Endothelial cell of coronary artery (primary cell): Measurements from ENCODE around the gene BDKRB1. TPM values are rescaled to one million over a fixed set of nuclear protein-coding genes. Genes with fewer than 3 reads are reported as not detected.

Experiments used
- total RNA-seq: library from RNA; depleted of rRNA; stranded (reverse); fragments of >200 nt; gene quantifications from 2 replicates; pipeline ENCODE4 v1.2.3, GENCODE V29; 2014

Gene BDKRB1
- not detected in 2 replicates for total RNA-seq

DNA sequence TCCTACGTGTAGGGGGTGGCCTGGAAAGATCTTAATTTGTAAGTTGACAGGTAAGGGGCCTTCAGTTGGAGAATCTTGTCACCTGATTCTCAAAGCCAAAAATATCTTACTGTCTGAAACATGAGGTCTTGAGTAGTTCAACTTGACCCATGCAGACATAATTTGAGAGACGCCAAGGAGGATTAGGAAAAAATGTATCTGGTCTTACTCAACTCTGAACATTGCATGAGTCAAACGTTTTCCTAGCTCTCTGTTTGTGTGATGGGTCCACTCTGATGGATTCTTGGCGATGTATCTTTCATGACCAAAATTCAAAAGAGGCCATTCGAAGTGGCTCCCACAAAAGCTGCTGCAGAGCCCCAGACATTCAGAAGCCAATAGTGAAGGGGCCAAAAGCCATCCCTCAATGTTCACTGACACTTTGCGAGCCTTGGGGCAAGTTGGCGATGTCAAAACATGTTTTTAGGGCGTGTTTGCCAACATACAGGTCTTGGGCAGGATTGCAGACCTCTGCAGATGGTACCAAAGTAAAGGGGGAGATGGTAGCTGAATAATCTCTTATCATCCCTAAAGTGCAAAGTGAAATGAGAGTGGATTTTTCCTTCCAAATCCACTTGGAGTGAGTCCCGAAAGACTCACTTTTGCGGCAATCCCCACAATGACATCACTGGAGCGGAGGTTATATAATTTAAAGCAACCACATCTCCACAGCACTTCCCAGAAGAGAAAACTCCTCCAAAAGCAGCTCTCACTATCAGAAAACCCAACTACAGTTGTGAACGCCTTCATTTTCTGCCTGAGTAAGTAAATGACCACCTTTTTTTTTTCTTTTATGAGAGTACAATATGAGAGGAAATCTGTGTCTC, at the start of gene BDKRB1:
Gene BDKRB1, plus strand, starts transcription at position 710 of the 866 bp plus-strand sequence. CDS start 7,473 bp downstream, outside the sequence.

Other genes starting within 250 kb of the BDKRB1 start
- gene C14orf132, start 216.8 kb upstream of the BDKRB1 start, total RNA-seq, result 0.66 and 2.7 TPM in 2 replicates
- under 0.01 TPM in 2 replicates for gene BDKRB2, start 51.4 kb upstream of the BDKRB1 start, total RNA-seq
- 14.7 and 22.9 TPM in 2 replicates for gene ATG2B, start 107.1 kb downstream of the BDKRB1 start, total RNA-seq
- 41.2 and 42.0 TPM in 2 replicates for gene GSKIP, start 107.3 kb downstream of the BDKRB1 start, total RNA-seq
- 0.19 and 0.45 TPM in 2 replicates for gene AK7, start 135.9 kb downstream of the BDKRB1 start, total RNA-seq
- gene PAPOLA, start 246.2 kb downstream of the BDKRB1 start, total RNA-seq, result 91.0 and 109 TPM in 2 replicates